Nucleus accumbens (tissue), 56 donors: ENCODE results near the gene NCKAP5.

Source experiments
- DNase-seq, 56 donors: peaks; one replicate each; lab custom pipeline; 2025; lab: John Stamatoyannopoulos, UW

The NCKAP5 gene

DNA sequence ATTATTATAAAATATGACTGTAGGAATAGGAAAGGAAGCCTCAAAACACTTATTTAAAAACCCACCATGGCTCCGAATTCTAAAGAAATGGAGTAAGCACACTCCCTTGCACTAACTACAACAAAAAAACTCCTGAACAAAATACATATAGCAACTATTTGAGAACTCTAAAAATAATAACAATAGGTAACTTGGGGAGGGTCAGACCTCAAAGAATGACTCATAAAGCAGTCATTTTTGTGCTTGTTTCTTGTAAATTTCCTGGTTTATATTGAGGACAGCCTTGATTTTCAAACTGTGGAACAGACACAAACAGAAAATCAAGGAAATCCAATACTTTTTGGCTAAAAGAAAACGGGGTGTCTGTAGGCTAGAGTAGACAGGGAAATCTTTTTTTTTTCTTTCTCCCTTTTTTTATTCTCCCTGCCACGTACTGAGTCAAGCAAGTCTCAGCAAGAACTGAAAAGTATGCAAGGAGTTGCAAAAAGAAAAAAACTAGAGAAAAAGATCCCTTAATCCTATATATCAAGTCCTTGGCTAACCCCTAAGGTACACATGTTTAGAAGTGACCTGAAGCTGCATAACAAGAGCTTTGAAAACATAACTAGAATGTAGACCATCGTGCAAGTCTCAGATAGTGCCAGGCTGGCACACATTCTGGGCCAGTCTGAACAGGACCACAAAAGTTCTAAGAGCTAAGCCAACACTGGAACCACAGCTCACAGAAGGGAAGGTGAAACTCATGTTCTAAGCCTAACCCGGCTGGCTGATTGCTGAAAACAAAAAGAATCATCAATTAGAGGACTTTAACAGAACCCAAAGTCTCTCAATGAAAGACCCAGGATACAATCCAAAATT lies 495.2 kb downstream of the NCKAP5 start:
- DNase-seq, result no peak

DNA sequence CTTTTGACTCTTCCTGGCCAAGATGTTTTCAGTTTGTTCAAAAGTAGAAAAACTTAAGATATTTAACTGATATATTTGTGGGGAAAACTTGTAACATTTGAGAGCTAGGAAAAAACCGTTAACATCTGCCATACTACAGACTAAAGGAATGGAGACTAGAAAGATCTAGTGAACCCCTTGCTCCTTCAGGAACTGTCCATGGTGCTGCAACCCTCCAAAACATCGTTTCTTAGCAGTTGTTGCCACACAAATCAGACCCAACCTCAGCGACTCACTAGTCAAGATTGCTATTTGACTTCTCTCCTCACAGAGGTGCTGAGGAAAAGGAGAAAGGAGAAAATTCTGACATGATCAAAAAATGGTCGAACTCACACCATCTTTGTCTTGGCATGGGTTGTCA lies 504.5 kb downstream of the NCKAP5 start:
- no peak for DNase-seq

DNA sequence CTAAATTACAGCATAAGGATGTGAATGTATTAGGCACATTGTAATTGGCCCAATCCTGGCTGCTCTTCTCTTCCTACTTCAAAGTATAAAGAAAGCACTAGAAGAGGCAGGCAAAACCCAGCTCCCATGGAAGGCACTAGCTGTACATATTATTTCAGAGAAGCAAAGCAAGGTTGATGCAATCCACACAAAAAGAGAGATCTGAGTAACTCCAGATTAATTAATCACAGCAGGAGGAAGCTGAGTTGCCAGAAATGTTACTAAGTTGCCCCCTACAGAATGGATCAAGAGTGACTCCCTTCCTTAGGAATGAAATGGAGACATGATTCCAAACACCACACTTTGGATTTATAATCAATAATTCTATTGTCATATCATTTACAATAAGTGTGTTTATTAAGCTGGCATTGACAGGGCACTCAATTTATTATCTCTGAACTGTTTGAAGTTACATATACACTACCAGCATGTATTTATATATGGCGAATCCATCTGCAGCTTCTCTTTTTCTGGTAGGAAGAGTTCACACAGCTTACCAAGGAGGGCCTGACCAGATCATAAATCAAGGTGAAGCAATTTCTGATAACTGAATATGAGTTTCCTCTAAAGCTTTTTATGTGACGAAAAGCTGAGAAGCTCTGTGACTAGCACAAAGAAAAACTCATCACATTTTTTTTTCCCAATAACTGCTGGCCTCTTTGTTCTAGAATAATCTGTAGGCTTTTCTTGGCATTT lies 505.2 kb downstream of the NCKAP5 start:
- no peak for DNase-seq

DNA sequence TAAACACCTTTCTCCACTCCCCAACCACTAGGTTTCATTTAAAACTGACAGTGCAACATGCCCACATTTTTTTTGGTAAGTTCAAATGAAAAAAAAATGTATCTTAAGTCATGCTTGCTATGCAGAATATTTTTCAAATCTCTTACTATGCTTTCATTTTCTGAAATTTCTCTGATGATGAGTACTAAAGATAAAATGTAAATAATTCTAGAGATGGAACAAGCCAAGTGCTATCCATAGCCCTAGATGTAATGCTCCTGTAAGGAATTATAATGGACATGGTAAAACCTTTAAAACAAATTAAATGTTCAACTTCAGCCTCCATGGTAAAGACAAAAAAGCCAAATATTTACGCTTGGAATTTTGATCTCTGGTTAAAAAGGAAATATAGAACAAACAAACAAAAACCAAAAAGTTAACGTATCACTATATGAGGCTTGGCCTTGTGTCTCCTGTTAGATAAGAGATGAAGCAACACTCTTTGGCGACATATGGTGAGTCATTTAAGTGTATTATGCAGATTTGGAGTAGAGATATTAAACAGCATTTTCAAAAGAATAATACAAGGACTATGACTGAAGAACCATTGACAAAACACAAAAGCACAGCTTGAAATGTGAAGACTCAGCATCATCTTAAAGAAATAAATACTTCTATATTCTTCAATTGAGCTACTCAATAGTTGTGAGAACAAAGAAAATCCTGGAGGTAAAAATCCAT lies 506.2 kb downstream of the NCKAP5 start:
- DNase-seq, result no peak

DNA sequence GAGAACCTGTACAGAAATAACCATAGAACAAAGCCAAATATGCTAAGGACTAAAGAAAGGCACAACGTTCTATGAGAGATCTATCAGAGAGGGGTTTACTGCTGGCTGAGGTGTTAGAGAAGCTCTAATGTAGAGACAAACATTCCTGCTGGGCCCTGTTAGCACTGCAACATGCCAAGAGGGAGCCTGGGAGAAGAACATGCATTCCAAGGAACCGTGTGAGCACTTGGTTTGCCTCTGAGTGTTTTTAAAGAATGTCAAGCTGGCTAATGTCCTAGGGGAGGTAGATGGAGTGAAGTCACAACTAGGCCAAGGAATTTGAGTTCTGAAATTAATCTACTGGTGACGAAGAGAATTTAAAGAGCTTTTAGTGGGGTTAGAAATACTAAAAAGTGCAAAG lies 514.0 kb downstream of the NCKAP5 start:
- DNase-seq, result no peak

DNA sequence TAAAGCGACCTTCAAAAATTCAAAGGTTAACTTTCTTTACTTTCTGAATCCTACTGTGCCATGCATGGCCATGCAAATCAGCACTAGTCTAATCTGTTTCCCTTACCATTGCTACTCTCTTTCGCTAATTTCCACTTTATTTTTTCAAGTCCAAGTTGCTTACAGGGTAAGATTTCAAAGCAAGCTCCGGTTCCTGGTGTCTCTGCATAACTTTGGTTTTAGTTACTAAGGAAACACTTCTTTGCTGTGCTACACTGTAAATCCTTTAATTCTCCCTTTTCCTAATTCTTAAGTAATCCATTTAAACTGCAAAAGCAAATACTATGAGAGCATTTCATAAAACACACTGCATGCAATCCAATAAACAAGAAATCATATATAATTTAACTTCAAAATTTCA lies 514.7 kb downstream of the NCKAP5 start:
- DNase-seq, result no peak

DNA sequence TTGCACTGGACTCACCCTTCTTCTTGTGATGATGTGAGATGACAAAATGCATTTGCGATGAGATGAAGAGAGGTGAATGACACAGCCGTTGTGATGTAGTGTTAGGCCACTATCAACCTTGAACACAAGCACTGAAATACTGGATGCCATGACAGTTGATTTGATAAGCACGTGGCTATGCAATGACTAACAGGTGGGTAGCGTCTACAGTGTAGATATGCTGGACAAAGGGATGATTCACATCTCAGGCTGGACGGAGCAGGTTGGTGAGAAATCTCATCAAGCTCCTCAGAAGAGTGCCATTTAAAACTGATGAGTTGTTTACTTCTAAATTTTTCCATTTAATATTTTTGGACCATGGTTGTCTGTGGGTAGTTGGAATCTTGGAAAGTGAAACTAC lies 522.5 kb downstream of the NCKAP5 start:
- no peak for DNase-seq

DNA sequence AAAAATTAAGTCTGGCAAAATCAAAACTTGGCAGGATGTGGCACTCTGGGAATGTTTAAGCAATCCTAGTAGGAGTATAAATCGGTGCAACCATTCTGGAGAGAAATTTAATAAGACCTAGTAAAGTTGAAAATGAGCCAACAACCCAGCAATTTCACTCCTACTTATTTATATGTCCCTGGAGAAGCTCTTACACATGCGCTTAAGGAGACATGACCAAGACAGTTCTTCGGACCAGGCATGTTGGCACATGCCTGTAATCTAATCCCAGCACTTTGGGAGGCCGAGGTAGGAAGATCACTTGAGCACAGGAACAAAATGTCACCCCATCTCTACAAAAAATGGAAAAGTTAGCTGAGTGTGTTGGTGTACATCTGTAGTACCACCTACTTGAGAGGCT lies 523.7 kb downstream of the NCKAP5 start:
- no peak for DNase-seq

DNA sequence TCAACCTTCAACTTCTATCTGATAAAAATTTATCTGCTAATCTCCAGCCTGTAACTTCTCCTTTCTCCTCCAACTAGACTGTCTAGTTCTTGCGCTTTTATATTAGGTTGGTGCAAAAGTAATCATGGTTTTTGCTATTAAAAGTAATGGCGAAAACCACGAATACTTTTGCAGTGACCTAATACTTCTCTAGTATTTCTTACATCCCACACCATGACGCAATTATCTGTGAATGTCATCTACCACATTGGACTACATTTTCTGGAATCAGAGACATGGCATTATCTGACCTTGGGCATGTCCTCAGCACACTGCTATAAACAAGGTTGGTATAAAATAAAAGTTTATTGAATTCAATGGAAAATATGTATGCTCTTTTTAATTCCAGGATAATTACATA lies 528.1 kb downstream of the NCKAP5 start:
- no peak for DNase-seq

DNA sequence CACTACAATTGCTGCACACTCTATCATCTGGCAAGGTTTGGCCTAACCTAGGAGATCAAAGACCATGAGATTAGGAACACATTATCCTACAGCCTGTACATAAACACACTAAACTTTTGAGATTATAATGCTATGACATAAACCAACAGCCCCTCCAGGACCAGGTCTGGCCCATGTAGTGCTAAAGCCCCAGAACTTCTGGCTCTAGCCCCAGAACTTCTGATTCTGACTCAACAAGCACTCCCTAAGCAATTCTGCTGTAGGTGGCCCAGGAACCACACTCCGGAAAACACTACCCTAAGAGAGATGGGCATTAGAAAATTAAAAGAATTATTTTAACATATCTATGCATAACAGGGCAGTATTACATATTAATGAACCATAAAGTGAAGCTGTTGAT lies 528.7 kb downstream of the NCKAP5 start:
- no peak for DNase-seq

DNA sequence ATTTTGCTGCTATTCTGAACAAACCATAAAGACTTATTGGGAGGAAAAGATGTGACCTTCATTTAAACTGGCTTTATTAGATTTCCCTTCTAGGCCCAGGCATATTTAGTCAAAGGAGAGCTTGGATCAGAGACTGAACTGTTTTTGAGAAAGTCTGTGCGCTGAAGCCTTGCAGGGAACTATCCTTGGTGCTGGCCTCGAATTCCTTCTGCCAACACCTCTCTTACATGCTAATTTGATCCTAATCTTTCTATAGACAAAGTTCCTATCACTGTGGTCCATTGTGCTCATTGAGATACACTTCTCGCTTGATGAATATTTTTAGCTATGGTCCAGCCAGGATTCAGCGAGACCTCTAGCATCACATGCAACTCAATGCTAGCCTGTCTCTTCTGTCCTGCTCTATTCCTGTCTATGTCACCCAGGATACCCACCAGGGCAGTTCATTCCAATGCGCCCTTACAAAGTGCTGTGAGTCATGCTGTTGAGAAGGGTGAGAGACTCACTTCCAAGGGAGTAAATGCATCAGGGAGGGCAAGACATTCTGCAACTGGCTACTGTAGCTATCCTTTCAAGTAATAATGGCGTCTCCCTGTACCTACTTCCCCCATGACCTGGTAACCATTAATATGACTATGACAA lies 541.6 kb downstream of the NCKAP5 start:
- no peak for DNase-seq

DNA sequence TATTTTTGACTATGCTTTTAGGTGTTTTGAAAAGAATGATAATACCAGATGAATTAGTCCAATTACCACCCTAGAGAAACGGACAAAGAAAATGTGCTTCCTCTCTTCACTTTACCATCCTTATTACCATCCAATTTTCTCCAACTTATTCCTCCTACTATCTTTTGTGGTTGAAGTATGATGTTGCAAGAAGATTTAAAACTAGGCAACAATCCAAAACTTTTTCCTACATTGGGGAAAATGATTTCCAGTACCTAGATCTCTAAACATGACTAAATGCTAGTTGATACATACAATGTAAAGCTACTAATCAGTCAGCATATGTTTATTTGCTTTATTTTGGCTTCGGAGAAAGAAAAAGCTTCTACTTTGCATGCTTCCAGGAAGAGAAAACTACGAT lies 543.3 kb downstream of the NCKAP5 start:
- no peak for DNase-seq

DNA sequence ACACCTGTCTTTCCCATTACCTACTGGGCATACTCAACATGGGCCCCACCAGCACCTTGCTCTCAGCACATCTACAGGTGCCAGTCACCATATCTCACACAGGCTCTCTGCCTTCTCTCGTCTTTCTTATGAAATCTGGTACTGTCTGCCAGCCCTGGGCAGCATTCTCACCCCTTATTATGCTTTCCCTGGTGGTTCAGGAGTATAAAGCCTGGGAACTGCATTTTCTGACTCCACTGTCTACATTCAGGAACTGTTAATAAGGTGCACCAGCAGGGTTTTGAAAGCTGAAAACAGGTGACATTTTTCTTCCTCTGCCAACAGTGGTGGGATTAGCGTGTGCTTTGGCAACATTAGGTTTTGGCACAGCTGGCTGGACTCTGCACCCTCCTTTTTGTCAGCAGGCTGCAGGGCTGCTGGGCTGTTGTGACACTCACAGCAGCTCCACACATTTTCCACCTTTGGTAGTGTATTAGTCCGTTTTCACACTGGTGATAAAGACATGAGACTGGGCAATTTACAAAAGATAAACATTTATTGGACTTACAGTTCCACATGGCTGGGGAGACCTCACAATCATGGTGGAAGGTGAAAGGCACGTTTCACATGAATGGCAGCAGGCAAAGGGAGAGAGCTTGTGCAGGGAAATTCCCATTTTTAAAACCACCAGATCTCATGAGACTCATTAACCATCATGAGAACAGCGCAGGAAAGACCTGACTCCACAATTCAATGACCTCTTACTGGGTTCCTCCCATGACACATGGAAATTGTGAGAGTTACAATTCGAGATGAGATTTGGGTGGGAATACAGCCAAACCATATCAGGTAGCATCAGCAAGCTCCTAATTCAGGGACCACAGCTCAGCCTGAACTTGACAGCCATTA lies 555.2 kb downstream of the NCKAP5 start:
- DNase-seq, result no peak

DNA sequence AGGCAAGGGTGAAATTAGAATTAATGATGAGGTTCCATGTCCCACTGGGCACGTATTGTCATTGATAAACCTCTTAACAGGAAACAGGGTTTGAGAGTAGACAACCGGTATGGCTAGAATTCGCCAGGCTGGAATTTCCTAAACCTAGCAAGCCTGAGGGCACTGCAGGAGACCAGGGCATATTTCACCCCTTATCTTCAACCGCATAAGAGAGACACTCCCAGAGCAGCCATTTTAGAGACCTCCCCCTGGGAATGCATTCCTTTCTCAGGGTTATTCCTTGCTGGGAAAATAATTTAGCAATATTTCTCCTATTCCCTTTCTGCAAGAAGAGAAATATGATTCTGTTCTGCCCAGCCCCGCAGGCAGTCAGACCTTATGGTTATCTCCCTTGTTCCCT lies 563.6 kb downstream of the NCKAP5 start:
- DNase-seq, result no peak

DNA sequence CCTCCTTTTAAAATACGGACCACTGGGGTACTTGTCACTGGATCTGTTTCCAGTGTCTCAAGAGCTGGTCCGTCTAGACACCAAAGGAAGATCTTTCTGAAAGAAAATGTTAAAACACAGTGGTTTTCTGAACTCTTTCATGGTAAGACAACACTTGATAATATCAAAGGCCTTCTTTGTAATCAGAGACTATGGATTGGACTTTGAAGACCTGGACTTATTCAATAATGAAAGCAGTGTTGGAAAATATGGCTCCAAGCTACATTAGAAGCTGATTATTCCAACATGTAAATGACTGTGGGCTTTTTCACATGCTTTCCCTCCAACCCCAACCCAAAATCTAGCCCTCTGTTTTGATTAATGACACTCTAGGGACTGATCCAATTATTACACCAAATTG lies 568.8 kb downstream of the NCKAP5 start:
- no peak for DNase-seq

DNA sequence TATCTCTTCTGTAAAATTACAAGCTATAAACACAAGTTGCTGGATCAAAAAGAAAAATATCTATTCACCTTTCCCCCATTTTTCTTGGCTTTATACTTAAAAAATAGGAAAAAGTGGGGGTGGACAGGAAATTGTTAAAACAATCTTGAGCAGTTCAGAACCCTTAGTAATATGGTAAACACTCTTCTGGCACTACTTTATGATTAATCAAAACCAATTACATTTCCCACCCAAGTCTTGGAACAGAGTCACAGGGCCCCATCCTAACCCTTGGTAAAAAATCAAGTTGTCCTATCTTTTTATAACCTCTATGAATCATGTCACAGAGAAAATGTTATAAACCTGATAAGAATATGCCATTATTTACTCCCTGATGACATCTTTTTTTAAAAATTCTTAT lies 570.0 kb downstream of the NCKAP5 start:
- DNase-seq, result no peak

DNA sequence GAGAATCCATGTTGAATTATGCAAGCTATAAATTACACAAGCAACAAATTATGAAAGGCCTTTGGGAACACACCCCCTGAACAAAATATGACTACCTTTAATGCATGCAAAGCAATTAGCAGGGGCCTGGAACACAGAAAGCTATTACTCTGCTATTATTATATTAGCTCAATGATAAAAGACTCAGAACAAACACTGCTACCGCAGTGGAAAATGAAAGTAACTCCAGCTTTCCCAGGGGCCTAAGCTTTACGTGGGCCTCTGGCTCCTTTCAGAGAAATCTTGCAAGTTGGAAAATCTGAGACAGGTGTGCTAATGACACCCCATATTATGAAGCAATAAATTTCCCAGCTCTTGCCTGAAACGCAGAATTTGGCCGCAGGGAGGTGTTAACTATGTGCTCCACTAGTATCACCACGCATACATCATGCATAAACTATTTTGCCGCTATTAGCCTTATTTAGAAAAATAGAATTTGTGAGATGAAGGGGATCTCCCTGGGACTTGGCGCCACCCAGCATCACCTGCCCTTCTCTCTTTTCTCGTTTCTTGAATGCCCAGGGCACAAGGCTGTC lies 576.7 kb downstream of the NCKAP5 start:
- DNase-seq, result no peak

DNA sequence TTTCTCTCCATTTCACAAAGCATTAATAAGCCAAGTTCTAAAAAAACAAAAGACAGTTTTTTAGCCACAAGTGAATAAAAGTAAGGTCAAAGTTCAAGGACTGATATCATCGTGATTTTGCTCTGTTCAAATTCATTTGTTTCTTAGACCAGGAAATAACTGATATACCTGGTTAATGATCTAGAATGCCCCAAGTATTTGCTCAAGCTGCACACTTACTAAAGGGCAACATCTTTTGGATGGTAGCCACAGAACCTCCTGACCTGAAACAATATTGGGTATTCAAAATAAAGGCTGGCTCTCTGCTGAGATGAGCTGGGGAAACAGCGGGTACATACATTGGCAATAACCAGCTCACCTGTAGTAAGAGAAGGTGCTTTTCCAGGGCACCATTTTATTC lies 583.5 kb downstream of the NCKAP5 start:
- no peak for DNase-seq

DNA sequence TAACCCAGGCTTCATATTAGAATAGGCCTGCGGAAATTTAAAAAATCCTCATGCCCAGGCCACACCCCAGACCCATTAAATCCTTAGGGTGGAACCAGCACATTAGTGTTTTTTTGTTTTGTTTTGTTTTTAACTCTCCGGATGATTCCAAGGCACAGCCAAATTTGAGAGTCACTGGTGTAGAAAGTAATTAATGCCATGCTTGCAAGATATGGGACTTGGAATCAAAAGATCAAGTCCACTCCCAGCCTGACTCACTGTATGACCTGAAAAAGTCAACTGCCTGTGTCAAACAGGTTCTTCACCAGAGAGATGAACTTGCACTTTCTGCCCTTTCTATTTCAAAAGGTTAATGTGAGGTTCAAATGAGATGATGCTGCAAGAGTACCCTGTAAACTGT lies 588.0 kb downstream of the NCKAP5 start:
- DNase-seq, result no peak
